RWPE2 (cell line): ENCODE measurements around the gene COL1A1.

Experiments
- ATAC-seq: fragments of 200-7000 bp; cut with Tn5 transposase; 3 replicates; pipeline ENCODE4 v1.9.1; 2021; ENCODE audit warnings: low read depth
- DNase-seq: peaks from one replicate; pipeline ENCODE4 v3.0.0-alpha.2; 2020; ENCODE audit warnings: low spot score
- H3K27ac ChIP-seq: fragments of 450-650 bp; 2 replicates; pipeline ENCODE4 v1.5.1; 2017; ENCODE audit warnings: mild to moderate bottlenecking; ENCODE audit not compliant: poor library complexity, severe bottlenecking
- H3K27me3 ChIP-seq: fragments of 250-450 bp; sonication (Bioruptor Pico); 2 replicates; pipeline ENCODE4 v1.5.1; 2021; ENCODE audit warnings: mild to moderate bottlenecking, moderate library complexity; ENCODE audit not compliant: insufficient read depth, poor library complexity, severe bottlenecking
- H3K36me3 ChIP-seq: fragments of 250-450 bp; sonication (Bioruptor Pico); 2 replicates; pipeline ENCODE4 v1.5.1; 2020; ENCODE audit warnings: low read depth, mild to moderate bottlenecking, moderate library complexity
- H3K4me1 ChIP-seq: fragments of 250-450 bp; sonication (Bioruptor Pico); 2 replicates; pipeline ENCODE4 v1.5.1; 2021; ENCODE audit warnings: mild to moderate bottlenecking, moderate library complexity; ENCODE audit not compliant: insufficient read depth, poor library complexity, severe bottlenecking
- H3K4me3 ChIP-seq: fragments of 250-450 bp; sonication (Bioruptor Pico); 2 replicates; pipeline ENCODE4 v1.5.1; 2021; ENCODE audit warnings: mild to moderate bottlenecking, moderate library complexity; ENCODE audit not compliant: severe bottlenecking
- H3K9me3 ChIP-seq: fragments of 250-450 bp; sonication (Bioruptor Pico); 2 replicates; pipeline ENCODE4 v1.5.1; 2021; ENCODE audit warnings: mild to moderate bottlenecking, moderate library complexity; ENCODE audit not compliant: severe bottlenecking
- CTCF ChIP-seq: fragments of 450-650 bp; IDR thresholded peaks from one replicate; pipeline ENCODE4 v1.5.1; 2017; ENCODE audit warnings: mild to moderate bottlenecking, moderate library complexity; ENCODE audit not compliant: poor library complexity, severe bottlenecking

COL1A1 gene

GRCh38 chr17:50190293-50190602 lies 11.2 kb downstream of the COL1A1 start:
- no peaks in the 10 kb centered on the region for H3K9me3 ChIP-seq
- no peak for TF ChIP-seq CTCF
- no peaks in the 10 kb centered on the region for H3K27me3 ChIP-seq
- no peak for ATAC-seq
- H3K36me3 ChIP-seq = peaks cover 16% of the 10 kb centered on the region
- no peak for DNase-seq
- H3K4me3 ChIP-seq = no peak overlapping the region
- H3K4me1 ChIP-seq = no peaks in the 10 kb centered on the region
- H3K27ac ChIP-seq = no peak overlapping the region

GRCh38 chr17:50189550-50190292 lies 11.7 kb downstream of the COL1A1 start:
- H3K9me3 ChIP-seq = no peaks in the 10 kb centered on the region
- no peak overlapping the region for H3K4me3 ChIP-seq
- no peaks in the 10 kb centered on the region for H3K27me3 ChIP-seq
- peaks cover 16% of the 10 kb centered on the region for H3K36me3 ChIP-seq
- no peak for ATAC-seq
- TF ChIP-seq CTCF = no peak
- no peak overlapping the region for H3K27ac ChIP-seq
- H3K4me1 ChIP-seq = peaks cover 4% of the 10 kb centered on the region
- no peak for DNase-seq

- H3K4me3 ChIP-seq = no peak overlapping the region
- H3K27me3 ChIP-seq = no peaks in the 10 kb centered on the region
- H3K36me3 ChIP-seq = peaks cover 16% of the 10 kb centered on the region
- no peak for TF ChIP-seq CTCF
- H3K4me1 ChIP-seq = peaks cover 11% of the 10 kb centered on the region
- ATAC-seq = no peak
- no peak overlapping the region for H3K27ac ChIP-seq
- DNase-seq = no peak
- no peaks in the 10 kb centered on the region for H3K9me3 ChIP-seq
These were observed 12.4 kb downstream of the COL1A1 start for GRCh38 chr17:50188921-50189549.

- Histone ChIP-seq H3K9me3 (no peaks in the 10 kb centered on the region), H3K4me3 (no peak overlapping the region), H3K36me3 (peaks cover 13% of the 10 kb centered on the region), H3K4me1 (peaks cover 13% of the 10 kb centered on the region), H3K27me3 (no peaks in the 10 kb centered on the region), H3K27ac (no peak overlapping the region)
- DNase-seq (no peak), ATAC-seq (no peak)
- TF ChIP-seq CTCF = no peak
These were observed 12.9 kb downstream of the COL1A1 start for GRCh38 chr17:50188531-50188920.
